ENCODE results near the gene FARP1. TPM values are rescaled to one million over a fixed set of nuclear protein-coding genes. Genes with fewer than 3 reads are reported as not detected.

The FARP1 gene
- total RNA-seq, 1 experiment from 2014 or later = 33.0 TPM

- in situ Hi-C loops (cut with HindIII; ENCODE audit: low pct_unique_long_range_greater_than_20kb, low sequenced_read_pairs) = no loop called here
- no peak for DNase-seq (ENCODE audit: low read depth)
Measured at GRCh38 chr13:98459721-98460370, 317.0 kb downstream of the FARP1 start.

GRCh38 chr13:98460516-98460915 lies 317.6 kb downstream of the FARP1 start:
- DNase-seq (ENCODE audit: low read depth) = no peak
- in situ Hi-C loops (cut with HindIII; ENCODE audit: low pct_unique_long_range_greater_than_20kb, low sequenced_read_pairs) = no loop called here

- in situ Hi-C loops (cut with HindIII; ENCODE audit: low pct_unique_long_range_greater_than_20kb, low sequenced_read_pairs) = no loop called here
- no peak for DNase-seq (ENCODE audit: low read depth)
Measured at GRCh38 chr13:98461486-98462240, 318.8 kb downstream of the FARP1 start.

GRCh38 chr13:98462241-98462882 lies 319.5 kb downstream of the FARP1 start:
- in situ Hi-C loops (cut with HindIII; ENCODE audit: low pct_unique_long_range_greater_than_20kb, low sequenced_read_pairs) = no loop called here
- DNase-seq (ENCODE audit: low read depth) = no peak

GRCh38 chr13:98462946-98463345 lies 320.1 kb downstream of the FARP1 start:
- in situ Hi-C loops (cut with HindIII; ENCODE audit: low pct_unique_long_range_greater_than_20kb, low sequenced_read_pairs) = no loop called here
- no peak for DNase-seq (ENCODE audit: low read depth)

GRCh38 chr13:98466634-98467236 lies 323.8 kb downstream of the FARP1 start:
- in situ Hi-C loops (cut with HindIII; ENCODE audit: low pct_unique_long_range_greater_than_20kb, low sequenced_read_pairs) = no loop called here
- DNase-seq (ENCODE audit: low read depth) = no peak

- in situ Hi-C loops (cut with HindIII; ENCODE audit: low pct_unique_long_range_greater_than_20kb, low sequenced_read_pairs) = no loop called here
- no peak for DNase-seq (ENCODE audit: low read depth)
Measured at GRCh38 chr13:98467263-98467985, 324.5 kb downstream of the FARP1 start.

- DNase-seq (ENCODE audit: low read depth) = no peak
- in situ Hi-C loops (cut with HindIII; ENCODE audit: low pct_unique_long_range_greater_than_20kb, low sequenced_read_pairs) = no loop called here
Measured at GRCh38 chr13:98468361-98468760, 325.5 kb downstream of the FARP1 start.

- in situ Hi-C loops (cut with HindIII; ENCODE audit: low pct_unique_long_range_greater_than_20kb, low sequenced_read_pairs) = no loop called here
- no peak for DNase-seq (ENCODE audit: low read depth)
Measured at GRCh38 chr13:98468929-98469328, 326.0 kb downstream of the FARP1 start.

- in situ Hi-C loops (cut with HindIII; ENCODE audit: low pct_unique_long_range_greater_than_20kb, low sequenced_read_pairs) = no loop called here
- no peak for DNase-seq (ENCODE audit: low read depth)
Measured at GRCh38 chr13:98470920-98471319, 328.0 kb downstream of the FARP1 start.

GRCh38 chr13:98471934-98472333 lies 329.0 kb downstream of the FARP1 start:
- no peak for DNase-seq (ENCODE audit: low read depth)
- in situ Hi-C loops (cut with HindIII; ENCODE audit: low pct_unique_long_range_greater_than_20kb, low sequenced_read_pairs) = no loop called here

GRCh38 chr13:98473135-98473787 lies 330.4 kb downstream of the FARP1 start:
- in situ Hi-C loops (cut with HindIII; ENCODE audit: low pct_unique_long_range_greater_than_20kb, low sequenced_read_pairs) = no loop called here
- DNase-seq (ENCODE audit: low read depth) = no peak

- no peak for DNase-seq (ENCODE audit: low read depth)
- in situ Hi-C loops (cut with HindIII; ENCODE audit: low pct_unique_long_range_greater_than_20kb, low sequenced_read_pairs) = no loop called here
Measured at GRCh38 chr13:98473788-98474144, 330.9 kb downstream of the FARP1 start.

GRCh38 chr13:98474292-98474691 lies 331.4 kb downstream of the FARP1 start:
- no peak for DNase-seq (ENCODE audit: low read depth)
- in situ Hi-C loops (cut with HindIII; ENCODE audit: low pct_unique_long_range_greater_than_20kb, low sequenced_read_pairs) = no loop called here

GRCh38 chr13:98474761-98475160 lies 331.9 kb downstream of the FARP1 start:
- in situ Hi-C loops (cut with HindIII; ENCODE audit: low pct_unique_long_range_greater_than_20kb, low sequenced_read_pairs) = no loop called here

GRCh38 chr13:98475522-98475921 lies 332.6 kb downstream of the FARP1 start:
- in situ Hi-C loops (cut with HindIII; ENCODE audit: low pct_unique_long_range_greater_than_20kb, low sequenced_read_pairs) = no loop called here
- no peak for DNase-seq (ENCODE audit: low read depth)

More at GRCh38 chr13:98474761-98475160, 331.9 kb downstream of the FARP1 start:
- DNase-seq (ENCODE audit: low read depth) = no peak

- DNase-seq (ENCODE audit: low read depth) = no peak
- in situ Hi-C loops (cut with HindIII; ENCODE audit: low pct_unique_long_range_greater_than_20kb, low sequenced_read_pairs) = no loop called here
Measured at GRCh38 chr13:98476106-98476505, 333.2 kb downstream of the FARP1 start.

- in situ Hi-C loops (cut with HindIII; ENCODE audit: low pct_unique_long_range_greater_than_20kb, low sequenced_read_pairs) = no loop called here
- DNase-seq (ENCODE audit: low read depth) = no peak
Measured at GRCh38 chr13:98476538-98476966, 333.7 kb downstream of the FARP1 start.

All from Caki2 (cell line).